Transverse colon (tissue), 4 donors: ENCODE measurements around the gene PCSK5.

ENCODE experiments used
- POLR2A ChIP-seq: fragments of 450-650 bp; IDR thresholded peaks from one replicate; pipeline ENCODE4 v1.6.1; 2016; ENCODE audit warnings: antibody characterized with exemption, mild to moderate bottlenecking, moderate library complexity
- POLR2AphosphoS5 ChIP-seq, 3 donors: sonication (generic); formaldehyde crosslinking; IDR thresholded peaks; one replicate each; pipeline ENCODE4 v1.6.1; 2016; ENCODE audit warnings: antibody characterized with exemption in 3 of 3
- TF ChIP-seq, protein P1 (sequence below), 5 experiments: fragments of 200-600 bp in 3 of 5; fragments of 450-650 bp in 2 of 5; sonication (generic) in 3 of 5; IDR thresholded peaks; 1 replicate in 2 of 5; 2 replicates in 3 of 5; pipeline ENCODE4 v1.5.1; 2016 to 2017; ENCODE audit warnings: antibody characterized with exemption in 5 of 5, inconsistent platforms in 3 of 5, mild to moderate bottlenecking in 2 of 5, moderate library complexity in 1 of 5

GRCh38 chr9:75845806-75846205, 44.7 kb upstream of the PCSK5 start:
- TF ChIP-seq POLR2A, result no peak
- TF ChIP-seq, protein P1, sequence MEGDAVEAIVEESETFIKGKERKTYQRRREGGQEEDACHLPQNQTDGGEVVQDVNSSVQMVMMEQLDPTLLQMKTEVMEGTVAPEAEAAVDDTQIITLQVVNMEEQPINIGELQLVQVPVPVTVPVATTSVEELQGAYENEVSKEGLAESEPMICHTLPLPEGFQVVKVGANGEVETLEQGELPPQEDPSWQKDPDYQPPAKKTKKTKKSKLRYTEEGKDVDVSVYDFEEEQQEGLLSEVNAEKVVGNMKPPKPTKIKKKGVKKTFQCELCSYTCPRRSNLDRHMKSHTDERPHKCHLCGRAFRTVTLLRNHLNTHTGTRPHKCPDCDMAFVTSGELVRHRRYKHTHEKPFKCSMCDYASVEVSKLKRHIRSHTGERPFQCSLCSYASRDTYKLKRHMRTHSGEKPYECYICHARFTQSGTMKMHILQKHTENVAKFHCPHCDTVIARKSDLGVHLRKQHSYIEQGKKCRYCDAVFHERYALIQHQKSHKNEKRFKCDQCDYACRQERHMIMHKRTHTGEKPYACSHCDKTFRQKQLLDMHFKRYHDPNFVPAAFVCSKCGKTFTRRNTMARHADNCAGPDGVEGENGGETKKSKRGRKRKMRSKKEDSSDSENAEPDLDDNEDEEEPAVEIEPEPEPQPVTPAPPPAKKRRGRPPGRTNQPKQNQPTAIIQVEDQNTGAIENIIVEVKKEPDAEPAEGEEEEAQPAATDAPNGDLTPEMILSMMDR (IDR thresholded peaks at IDR 0.05), result no peak
- no peak for TF ChIP-seq POLR2AphosphoS5 (IDR thresholded peaks at IDR 0.05)
